GM18868 (cell line): Measurements from ENCODE around the gene SUGCT.

Experiments
- ATAC-seq: cut with Tn5 transposase; IDR thresholded peaks from one replicate; pipeline ENCODE4 v1.9.1; 2021; ENCODE audit warnings: mild to moderate bottlenecking, moderate library complexity; ENCODE audit not compliant: unreplicated experiment

SUGCT gene

GRCh38 chr7:40704172-40704571 lies 569.4 kb downstream of the SUGCT start:
- ATAC-seq = no peak

DNA sequence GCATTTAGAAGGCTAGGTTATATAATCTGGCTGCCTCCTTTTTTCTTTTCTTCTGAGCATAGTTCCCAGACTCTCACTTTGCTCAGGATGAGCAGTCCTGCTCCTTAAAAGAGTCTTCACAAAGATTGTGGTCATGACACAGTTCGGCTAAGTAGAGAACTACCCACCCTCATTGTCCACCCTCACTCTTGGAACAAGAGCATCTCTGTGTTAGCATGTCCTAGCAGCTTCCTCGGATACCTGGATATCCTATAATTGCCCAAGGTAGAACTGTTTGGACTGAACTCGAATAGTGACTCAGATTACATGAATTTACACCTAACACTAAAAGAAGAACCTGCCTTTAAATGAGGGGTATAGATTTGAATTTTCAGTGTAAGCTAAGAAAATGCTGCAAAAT lies 572.0 kb downstream of the SUGCT start:
- no peak for ATAC-seq

DNA sequence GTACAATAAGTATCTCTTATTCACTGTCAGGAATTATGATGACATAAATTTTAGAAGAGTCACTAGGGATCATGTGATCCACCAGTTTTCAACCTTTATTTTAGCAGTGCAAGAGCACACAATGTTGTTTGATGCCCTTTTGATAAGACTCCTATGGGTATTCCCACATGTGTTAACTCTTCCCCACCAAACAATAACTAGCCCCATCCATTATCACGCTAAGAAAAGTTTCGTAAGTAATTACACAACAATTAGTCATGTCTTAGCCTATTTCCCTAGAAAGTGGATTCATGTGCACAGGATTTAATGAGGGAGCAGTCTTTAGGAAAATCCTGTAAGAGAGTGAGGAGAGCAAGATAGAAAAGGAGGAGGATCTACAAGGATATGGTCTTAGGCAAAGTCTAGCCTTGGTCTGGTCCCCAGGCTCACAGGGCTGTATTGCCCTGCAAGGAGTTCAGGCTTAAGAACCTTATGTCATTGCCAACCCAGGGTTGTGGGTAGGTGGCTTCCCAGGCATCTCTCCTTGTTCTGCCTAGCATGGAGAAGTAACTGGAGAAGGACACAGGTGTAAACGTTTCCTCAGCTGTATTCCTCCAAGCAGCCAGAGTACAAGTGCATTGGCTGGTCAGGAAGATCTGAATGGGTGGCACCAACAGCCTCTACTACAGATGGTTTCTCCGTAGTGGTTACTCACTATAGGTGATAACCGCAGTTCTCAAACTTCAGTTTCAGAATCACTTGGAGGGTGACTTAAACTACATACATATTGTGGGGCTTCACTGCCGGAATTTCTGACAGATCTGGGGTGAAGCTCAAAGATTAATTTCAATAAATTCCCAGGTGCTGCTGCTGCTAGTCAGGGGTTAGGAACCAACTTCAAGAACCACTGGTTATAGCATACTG lies 574.5 kb downstream of the SUGCT start:
- no peak for ATAC-seq

- no peak for ATAC-seq
Measured at GRCh38 chr7:40711706-40712105, 576.9 kb downstream of the SUGCT start.

DNA sequence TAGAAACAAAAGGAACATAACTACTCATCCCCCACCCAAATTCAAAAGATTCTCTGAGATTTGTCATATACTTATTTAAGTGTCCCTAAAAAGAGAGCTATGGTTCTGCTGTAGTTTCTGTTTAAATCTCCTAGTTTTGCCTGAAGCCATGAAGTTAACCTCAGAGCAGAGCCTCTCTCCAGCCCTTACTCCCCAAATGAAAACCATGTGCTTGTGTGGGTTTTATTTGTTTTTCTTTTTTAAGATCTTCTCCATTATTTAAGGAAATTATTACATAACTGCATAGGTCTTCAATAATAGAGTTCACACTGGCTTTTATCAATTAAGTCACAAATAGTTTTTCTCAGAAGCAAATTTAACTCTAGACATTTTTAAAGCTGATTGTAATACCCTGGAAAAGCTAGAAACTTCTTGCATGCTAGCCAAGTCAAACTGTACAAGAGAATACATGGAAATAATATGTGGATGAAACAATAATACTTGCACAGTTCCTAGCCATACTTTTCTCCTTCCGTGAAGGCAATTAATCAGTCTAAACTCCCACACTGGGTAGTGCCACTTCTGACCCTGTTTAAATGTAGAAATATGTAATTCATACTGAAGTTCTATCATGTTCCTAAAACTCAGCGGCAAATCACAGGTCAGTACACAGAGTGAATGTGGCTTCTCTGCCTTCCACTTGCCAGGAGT lies 579.7 kb downstream of the SUGCT start:
- no peak for ATAC-seq

DNA sequence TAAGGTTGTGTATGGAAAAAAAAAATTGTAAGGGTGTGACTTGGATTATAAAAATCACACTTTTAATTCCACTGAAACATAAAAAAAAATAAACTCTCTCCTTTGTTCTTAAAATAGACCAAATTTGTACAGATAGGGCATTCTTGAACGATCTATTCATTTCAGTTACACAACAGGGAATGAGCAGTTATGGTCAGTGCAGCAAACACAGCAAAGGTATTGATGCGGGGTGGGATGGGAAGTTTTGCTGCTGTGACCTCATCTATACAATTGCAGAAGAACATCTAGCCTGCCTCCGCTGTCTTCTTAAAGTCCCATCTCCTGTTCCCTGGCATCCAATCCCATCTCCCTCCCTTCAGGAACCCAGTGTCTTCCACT lies 580.2 kb downstream of the SUGCT start:
- ATAC-seq = no peak

- no peak for ATAC-seq
Measured at GRCh38 chr7:40716052-40716451, 581.2 kb downstream of the SUGCT start.

GRCh38 chr7:40717242-40717641 lies 582.4 kb downstream of the SUGCT start:
- peak; percentile 92 for ATAC-seq

- no peak for ATAC-seq
Measured at GRCh38 chr7:40720416-40720815, 585.6 kb downstream of the SUGCT start.

GRCh38 chr7:40721342-40721949 lies 586.6 kb downstream of the SUGCT start:
- no peak for ATAC-seq

GRCh38 chr7:40722242-40722641 lies 587.4 kb downstream of the SUGCT start:
- no peak for ATAC-seq

GRCh38 chr7:40723829-40724228 lies 589.0 kb downstream of the SUGCT start:
- no peak for ATAC-seq

GRCh38 chr7:40726559-40726958 lies 591.8 kb downstream of the SUGCT start:
- no peak for ATAC-seq

DNA sequence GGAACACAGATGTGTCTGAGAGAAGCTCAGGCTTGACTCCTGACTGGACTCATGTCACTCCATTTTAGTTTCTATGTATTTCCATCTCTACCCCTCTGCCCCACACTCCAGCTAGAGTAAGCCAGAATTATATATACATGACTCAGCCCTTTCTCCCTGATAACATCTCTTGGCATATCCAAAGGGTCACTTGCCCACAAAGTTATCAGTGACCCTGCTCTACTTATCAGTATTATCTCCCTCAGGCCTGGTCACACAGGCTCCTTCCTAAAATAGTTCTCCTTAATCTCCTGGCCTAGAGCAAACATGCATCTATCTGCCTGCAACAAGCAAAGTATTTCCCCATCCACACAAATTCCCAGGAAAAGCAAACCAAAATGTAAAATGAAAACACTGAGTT lies 598.3 kb downstream of the SUGCT start:
- ATAC-seq = no peak

DNA sequence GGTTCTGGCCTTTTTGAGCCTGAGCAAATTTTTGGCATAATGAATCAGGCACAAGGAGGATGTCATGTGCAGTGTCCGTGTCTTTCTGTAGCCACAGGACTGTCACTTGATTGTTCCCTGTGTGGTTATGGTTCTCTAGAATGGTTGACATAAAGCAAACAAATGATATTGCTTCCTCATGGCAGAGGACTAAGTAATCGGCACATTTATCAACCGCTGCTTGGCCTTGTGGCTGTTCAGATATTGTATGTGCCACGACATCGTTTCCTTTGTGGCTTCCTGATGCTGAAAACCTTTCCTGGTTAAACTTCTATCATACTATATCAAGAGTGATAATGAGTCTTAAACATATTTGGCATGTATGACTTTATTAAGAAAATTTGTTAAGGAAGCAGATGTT lies 598.8 kb downstream of the SUGCT start:
- ATAC-seq = no peak

DNA sequence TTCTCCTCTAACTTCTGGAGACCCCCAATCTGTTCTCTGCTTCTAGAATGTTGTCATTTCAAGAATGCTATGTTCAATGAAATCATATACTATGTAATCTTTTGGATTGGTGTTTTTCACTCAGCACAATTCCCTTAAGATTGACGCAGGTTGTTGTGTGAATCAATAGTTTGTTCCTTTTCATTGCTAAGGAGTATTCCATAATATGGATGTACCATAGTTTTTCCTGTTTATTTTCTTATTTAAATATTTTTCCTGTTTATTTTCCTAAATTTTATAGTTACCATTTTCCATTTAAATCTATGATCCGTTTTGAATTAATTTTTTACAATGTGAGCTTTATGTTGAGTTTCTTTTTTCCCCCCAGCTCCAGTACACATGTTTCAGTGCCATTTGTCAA lies 604.5 kb downstream of the SUGCT start:
- no peak for ATAC-seq

- no peak for ATAC-seq
Measured at GRCh38 chr7:40742270-40742669, 607.5 kb downstream of the SUGCT start.

- ATAC-seq = no peak
Measured at GRCh38 chr7:40746841-40747556, 612.2 kb downstream of the SUGCT start.

DNA sequence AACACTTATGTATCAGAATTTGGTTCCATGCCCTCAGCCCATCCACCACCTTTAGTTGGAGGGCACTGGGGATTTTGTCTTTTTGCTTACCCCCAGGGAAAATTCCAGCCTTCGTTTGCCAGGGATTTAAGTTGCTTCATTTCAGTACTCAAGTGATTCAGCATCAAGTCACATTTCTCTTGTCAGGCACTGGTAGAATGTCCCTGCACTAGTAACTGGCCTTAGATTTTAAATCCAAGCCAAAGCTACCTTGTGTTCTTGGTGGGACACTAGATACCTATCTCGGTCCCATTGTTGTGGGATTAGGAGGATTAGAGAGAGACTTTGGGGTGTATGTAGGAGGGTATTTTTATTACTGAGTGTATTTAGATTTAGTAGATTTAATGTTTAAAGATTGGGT lies 613.1 kb downstream of the SUGCT start:
- no peak for ATAC-seq

DNA sequence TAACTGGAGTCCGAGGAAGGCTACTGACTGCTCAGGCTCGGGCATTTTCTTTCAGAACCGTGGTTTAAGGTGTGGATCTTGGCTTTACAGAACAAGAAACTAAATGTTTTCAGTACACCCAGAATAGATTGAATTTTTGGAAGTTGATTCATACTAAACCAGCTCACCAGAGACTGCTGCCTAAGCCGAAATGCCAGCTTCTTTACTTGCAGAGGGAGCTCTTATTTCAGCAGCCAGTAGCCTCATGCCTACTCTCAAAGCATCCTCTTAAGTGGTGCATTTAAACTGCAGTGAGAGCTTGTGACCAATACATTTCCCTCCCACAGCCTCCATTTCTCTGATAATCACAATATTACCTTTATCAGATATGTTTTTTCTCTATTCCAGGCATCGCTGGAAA lies 615.1 kb downstream of the SUGCT start:
- ATAC-seq = no peak

DNA sequence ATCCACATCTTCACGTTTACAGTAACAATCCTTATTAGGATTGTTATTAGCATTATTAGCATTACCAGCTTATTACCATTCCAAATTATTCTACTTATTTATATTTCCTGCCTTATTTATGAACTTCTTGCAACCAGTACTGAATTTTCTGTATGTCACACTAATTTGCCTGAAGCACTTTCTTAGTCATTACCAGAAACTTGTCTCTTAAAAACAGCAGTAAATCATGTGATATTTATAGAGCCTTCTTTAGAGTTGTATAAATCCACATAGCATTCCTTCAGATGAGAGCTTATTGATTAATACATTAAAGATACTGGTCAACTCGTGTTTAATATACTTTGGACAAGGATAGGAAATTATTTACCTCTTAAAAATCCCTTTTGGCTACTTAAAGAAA lies 618.6 kb downstream of the SUGCT start:
- no peak for ATAC-seq
